IPS-18a (cell line): ENCODE data around the gene ASB18.

Experiments used
- H3K27ac ChIP-seq: one replicate; pipeline ENCODE4 v1.5.1; 2013; ENCODE audit warnings: low read length
- H3K27me3 ChIP-seq: one replicate; pipeline ENCODE4 v1.6.1; 2013; ENCODE audit warnings: mild to moderate bottlenecking, low read length; ENCODE audit not compliant: control insufficient read depth, insufficient read depth
- H3K36me3 ChIP-seq: one replicate; pipeline ENCODE4 v1.6.1; 2013; ENCODE audit warnings: low read depth, low read length; ENCODE audit not compliant: control insufficient read depth
- H3K4me1 ChIP-seq: one replicate; pipeline ENCODE4 v1.6.1; 2013; ENCODE audit warnings: low read depth, low read length; ENCODE audit not compliant: control insufficient read depth
- H3K4me3 ChIP-seq: one replicate; pipeline ENCODE4 v1.5.1; 2013; ENCODE audit warnings: low read length
- H3K9ac ChIP-seq: one replicate; pipeline ENCODE4 v1.6.1; 2013; ENCODE audit warnings: mild to moderate bottlenecking, low read length, moderate library complexity
- H3K9me3 ChIP-seq: one replicate; pipeline ENCODE4 v1.6.1; 2013; ENCODE audit warnings: low read depth, low read length; ENCODE audit not compliant: control insufficient read depth

Gene ASB18

DNA sequence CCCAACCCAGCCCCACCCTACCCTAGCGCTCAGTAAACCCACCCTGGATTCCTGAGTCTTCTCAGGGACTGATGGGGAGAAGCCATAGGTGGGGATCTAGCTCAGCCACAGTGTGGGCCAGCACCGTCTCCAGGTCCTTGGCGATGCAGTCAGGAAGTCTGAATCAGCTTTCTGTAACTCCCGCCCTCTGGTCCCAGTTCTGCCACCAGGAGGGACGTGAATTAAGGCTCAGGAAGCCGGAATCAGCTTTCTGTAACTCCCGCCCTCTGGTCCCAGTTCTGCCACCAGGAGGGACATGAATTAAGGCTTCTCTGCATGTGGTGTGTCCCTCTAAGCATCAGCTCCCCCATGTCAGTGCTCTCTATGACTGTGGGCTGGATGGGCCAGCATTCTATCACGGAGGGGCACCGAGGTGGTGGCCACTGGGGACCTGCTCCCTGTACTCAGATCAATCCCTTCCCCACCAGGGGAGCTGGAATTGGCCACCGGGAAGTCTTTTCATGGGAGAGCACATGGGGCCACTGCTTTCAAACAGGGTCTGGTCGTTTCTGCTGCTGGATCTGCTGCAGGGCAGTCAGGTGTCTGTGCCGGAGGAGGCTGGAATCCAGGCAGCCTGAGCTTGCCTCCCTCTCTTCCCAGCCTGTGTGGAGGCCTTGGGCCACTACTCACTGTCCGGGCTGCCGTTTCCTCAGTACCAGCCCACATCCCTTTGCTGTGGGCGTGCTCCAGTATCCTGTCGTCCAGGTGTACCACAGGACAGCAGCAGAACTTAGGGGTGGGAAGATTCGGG is 24.7 kb downstream of the ASB18 start:
- Histone ChIP-seq H3K27me3 (peaks cover 43% of the 10 kb centered on the region), H3K36me3 (no peaks in the 10 kb centered on the region), H3K4me3 (no peak overlapping the region)

DNA sequence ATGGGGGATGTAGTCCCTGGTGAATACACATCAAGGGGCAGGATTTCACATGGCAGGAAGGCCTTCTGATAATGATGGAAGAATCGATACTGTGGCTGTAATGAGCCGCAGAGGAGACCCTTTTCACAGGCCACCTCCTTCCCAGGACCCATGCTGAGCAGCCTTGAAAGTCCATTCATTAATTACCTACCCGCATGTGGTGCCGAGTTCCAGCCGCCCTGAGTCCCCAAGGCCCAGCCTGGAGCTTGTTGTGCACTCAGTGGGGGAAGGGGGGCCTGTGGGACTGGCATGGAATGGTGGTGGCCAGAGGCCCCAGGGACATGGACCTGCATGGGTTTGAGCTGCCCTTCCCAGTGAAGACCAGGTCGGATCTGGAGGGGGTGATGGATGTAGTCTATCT is 25.5 kb downstream of the ASB18 start:
- peaks cover 30% of the 10 kb centered on the region for H3K4me1 ChIP-seq
- no peaks in the 10 kb centered on the region for H3K9me3 ChIP-seq
- H3K27me3 ChIP-seq = peaks cover 50% of the 10 kb centered on the region

More for the DNA sequence above, 24.7 kb downstream of the ASB18 start:
- Histone ChIP-seq H3K9ac (no peak overlapping the region), H3K4me1 (peaks cover 30% of the 10 kb centered on the region), H3K27ac (no peak overlapping the region), H3K9me3 (no peaks in the 10 kb centered on the region)

DNA sequence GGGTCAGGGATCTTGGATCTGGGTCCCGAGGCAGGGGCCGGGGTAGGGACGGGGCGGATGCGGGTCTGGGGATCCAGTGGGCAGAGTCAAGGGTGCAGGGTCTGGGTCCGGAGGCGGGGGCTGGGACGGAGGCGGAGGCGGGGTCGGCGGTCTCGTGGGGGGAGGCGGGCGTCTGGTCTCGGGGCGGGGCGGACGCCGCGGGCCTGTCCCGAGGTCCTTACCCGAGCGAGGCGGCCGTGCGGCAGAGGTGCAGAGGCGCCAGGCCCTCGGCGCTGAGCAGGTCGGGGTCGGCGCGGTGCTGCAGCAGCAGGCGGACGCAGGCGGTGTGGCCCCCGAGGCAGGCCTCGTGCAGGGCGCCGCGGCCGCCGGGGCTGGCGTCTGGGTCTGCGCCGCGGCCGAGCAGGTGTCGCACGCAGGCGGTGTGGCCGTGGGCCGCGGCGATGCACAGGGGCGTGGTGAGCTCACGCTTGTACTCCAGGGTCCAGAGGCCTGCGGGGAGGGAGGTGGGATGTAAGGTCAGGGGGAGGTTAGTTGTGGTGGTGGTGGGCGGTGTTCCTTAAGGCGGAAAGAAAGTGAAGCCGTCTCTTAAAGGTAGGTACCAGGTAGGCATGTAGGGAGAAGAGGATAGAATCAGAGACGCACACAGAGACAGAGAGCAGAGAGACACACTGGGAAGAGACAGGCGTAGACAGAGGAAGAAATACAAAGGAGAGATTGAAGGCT is 26.6 kb downstream of the ASB18 start:
- Histone ChIP-seq H3K9ac (no peak overlapping the region), H3K36me3 (no peaks in the 10 kb centered on the region), H3K27ac (no peak overlapping the region), H3K27me3 (peaks cover 51% of the 10 kb centered on the region), H3K4me1 (peaks cover 30% of the 10 kb centered on the region), H3K4me3 (peak overlapping the region; percentile 19), H3K9me3 (no peaks in the 10 kb centered on the region)

More for the DNA sequence above, 25.5 kb downstream of the ASB18 start:
- Histone ChIP-seq H3K27ac (no peak overlapping the region), H3K9ac (no peak overlapping the region), H3K4me3 (no peak overlapping the region), H3K36me3 (no peaks in the 10 kb centered on the region)

DNA sequence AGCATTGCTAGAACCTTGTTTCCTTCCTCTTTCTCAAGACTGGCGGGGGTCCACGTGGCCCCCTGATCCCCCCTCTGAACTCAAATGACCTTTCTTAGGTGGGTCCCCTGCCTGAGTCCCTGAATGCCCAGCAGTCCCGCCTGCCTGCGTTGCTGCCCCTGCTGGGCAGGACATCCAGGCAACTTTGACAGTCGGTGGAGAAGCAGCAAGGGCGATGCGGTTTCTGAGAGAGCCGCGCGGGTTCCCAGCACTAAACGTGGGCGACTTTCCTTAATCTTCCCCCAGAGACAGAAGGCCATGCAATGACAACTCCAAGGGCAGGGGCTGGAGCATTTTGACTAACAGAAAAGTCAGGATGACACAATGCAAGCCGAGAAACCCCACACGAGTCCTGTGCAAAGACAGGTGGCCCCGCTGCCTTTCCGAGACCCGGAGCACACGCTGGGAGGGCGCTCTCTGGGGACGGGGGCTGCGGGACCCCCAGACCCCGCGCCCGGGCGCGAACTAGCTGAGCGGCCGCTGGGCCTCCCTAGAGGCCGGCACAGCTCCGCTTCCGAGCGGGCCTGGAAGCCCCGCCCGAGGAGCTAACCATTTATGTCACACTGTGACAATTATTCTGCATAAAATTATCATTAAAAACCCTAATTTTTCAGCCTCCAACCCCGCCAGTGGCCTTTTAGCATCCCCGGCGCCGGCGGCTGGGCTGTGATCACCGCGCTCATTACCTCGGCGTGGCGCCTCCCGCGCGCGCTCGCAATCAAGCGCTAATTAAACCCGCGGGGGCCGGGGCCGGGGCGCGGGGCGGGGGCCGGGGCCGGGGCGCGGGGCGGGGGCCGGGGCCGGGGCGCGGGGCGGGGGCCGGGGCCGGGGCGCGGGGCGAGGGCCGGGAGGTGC is 27.4 kb downstream of the ASB18 start:
- Histone ChIP-seq H3K27ac (no peak overlapping the region), H3K36me3 (no peaks in the 10 kb centered on the region), H3K27me3 (peaks cover 51% of the 10 kb centered on the region), H3K9ac (no peak overlapping the region), H3K4me1 (peaks cover 30% of the 10 kb centered on the region), H3K4me3 (peak overlapping the region; percentile 42), H3K9me3 (no peaks in the 10 kb centered on the region)

DNA sequence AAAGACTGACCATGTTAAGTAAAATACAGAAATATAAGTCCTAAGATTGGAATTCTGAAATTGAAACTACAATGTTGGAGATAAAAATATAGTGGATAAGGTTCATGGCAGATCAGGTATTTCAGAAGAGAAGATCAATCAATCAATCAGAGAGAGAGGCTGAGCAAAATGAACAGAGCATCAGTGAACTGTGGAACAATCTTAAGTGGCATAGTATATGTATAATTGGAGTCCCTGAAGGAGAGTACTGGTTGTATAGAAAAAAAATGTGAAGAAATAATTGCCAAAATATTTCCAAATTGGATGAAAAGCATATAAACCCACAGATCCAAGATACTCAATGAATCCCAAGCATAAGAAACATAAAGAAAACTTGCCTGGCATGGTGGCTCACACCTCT is 35.0 kb downstream of the ASB18 start:
- Histone ChIP-seq H3K9ac (no peak overlapping the region), H3K4me1 (no peaks in the 10 kb centered on the region), H3K27ac (no peak overlapping the region), H3K27me3 (peaks cover 5% of the 10 kb centered on the region), H3K36me3 (no peaks in the 10 kb centered on the region), H3K9me3 (peaks cover 7% of the 10 kb centered on the region), H3K4me3 (no peak overlapping the region)

DNA sequence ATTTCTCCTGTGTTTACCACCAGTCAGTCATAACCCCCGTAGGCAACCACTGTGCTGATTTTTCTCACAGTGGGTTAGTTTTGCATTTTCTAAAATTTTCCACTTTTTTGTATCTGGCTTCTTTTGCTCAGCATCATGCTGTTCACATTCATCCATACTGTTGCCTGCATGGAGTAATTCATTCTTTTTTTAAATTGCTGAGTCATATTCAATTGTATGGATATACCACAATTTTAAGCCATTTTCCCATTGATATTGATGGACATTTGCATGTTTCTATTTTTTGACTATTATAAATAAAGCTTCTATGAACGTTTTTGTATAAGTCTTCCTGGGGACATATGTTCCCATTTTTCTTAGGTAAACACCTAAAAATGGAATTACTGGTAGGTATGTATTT is 40.5 kb downstream of the ASB18 start:
- no peaks in the 10 kb centered on the region for H3K4me1 ChIP-seq
- H3K36me3 ChIP-seq = no peaks in the 10 kb centered on the region
- peaks cover 16% of the 10 kb centered on the region for H3K9me3 ChIP-seq
- no peak overlapping the region for H3K27ac ChIP-seq
- no peak overlapping the region for H3K9ac ChIP-seq
- no peak overlapping the region for H3K4me3 ChIP-seq
- H3K27me3 ChIP-seq = no peaks in the 10 kb centered on the region

DNA sequence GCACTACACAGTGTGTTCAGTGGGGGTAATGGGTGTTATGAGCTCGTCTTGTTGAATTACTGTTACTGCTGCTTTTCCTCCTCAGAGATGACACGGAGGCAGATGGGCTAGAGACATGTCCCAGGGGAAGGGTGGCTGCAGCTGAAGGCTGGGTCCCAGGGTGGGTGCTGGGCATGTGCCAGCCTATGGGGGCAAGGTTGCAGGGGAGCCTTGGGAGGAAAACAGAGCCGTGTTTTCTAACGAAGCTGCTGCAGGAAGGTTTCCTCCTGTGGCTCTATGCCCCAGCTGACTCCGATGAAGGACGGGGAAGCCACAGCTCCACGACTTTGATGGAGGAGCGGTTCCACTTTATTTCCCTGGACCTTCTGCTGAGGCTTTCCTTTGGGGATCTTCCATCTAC is 42.4 kb downstream of the ASB18 start:
- H3K9me3 ChIP-seq = peaks cover 16% of the 10 kb centered on the region
- no peak overlapping the region for H3K9ac ChIP-seq
- H3K36me3 ChIP-seq = no peaks in the 10 kb centered on the region
- no peak overlapping the region for H3K27ac ChIP-seq
- no peaks in the 10 kb centered on the region for H3K27me3 ChIP-seq
- no peak overlapping the region for H3K4me3 ChIP-seq
- no peaks in the 10 kb centered on the region for H3K4me1 ChIP-seq

DNA sequence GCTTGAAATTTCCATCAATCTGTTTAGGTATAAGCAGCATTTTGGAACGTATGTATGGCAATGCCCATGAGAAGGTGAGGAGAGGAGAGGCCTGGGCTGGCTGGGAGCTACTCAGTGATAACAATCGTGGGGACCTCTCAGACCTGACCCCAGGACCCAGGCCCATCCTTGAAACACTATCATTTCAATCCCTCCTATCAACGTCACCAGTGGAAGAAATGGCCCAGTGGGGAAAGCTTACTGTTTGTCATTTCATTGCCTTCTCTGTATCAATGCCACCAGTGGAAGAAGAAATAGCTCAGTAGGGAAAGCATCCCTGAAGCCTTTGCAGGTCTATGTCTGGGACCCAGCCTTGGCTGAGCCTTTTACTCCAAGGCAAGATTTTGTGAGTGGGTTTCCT is 44.8 kb downstream of the ASB18 start:
- no peak overlapping the region for H3K9ac ChIP-seq
- H3K36me3 ChIP-seq = no peaks in the 10 kb centered on the region
- no peak overlapping the region for H3K27ac ChIP-seq
- peaks cover 11% of the 10 kb centered on the region for H3K9me3 ChIP-seq
- no peaks in the 10 kb centered on the region for H3K4me1 ChIP-seq
- no peak overlapping the region for H3K4me3 ChIP-seq
- H3K27me3 ChIP-seq = no peaks in the 10 kb centered on the region

- no peaks in the 10 kb centered on the region for H3K36me3 ChIP-seq
- no peak overlapping the region for H3K4me3 ChIP-seq
- no peaks in the 10 kb centered on the region for H3K27me3 ChIP-seq
- no peaks in the 10 kb centered on the region for H3K4me1 ChIP-seq
- H3K9ac ChIP-seq = no peak overlapping the region
- no peak overlapping the region for H3K27ac ChIP-seq
- no peaks in the 10 kb centered on the region for H3K9me3 ChIP-seq
Measured at GRCh38 chr2:236217926-236218325, 46.3 kb downstream of the ASB18 start.

DNA sequence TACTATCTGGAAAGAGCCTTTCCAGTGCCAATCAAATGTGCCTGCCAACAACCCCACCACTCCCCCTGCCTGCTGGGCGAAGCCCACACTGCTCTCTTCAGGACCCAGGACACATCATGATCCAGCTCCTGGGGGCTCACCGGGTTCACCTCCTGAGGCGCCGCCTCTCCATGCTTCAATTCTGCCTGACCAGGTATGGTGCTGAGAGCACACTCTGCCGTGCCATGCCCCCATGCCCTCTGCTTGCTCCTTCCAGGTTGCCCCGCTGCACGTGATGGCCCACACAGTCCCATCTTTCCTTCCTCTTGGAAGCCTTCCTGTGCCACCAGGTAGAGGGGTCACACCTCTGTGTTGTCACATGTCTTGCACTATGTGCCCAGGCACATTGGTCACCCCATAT is 47.5 kb downstream of the ASB18 start:
- Histone ChIP-seq H3K9me3 (no peaks in the 10 kb centered on the region), H3K4me3 (no peak overlapping the region), H3K27ac (no peak overlapping the region), H3K27me3 (no peaks in the 10 kb centered on the region), H3K36me3 (no peaks in the 10 kb centered on the region), H3K9ac (no peak overlapping the region), H3K4me1 (no peaks in the 10 kb centered on the region)

- Histone ChIP-seq H3K9me3 (no peaks in the 10 kb centered on the region), H3K9ac (no peak overlapping the region), H3K27me3 (no peaks in the 10 kb centered on the region), H3K4me1 (no peaks in the 10 kb centered on the region), H3K36me3 (no peaks in the 10 kb centered on the region), H3K4me3 (no peak overlapping the region), H3K27ac (no peak overlapping the region)
Measured at GRCh38 chr2:236215761-236216333, 48.4 kb downstream of the ASB18 start.
